IMR-90 (cell line): ENCODE measurements around the gene STIL. TPM values are rescaled to one million over a fixed set of nuclear protein-coding genes. Genes with fewer than 3 reads are reported as not detected.

Experiments
- ATAC-seq: fragments of 200-7000 bp; cut with Tn5 transposase; 2 replicates; pipeline ENCODE4 v1.9.1; 2020; ENCODE audit warnings: low read depth, mild to moderate bottlenecking, moderate library complexity
- BruUV-seq: library from RNA; stranded (reverse); fragments of 400-500 nt; replicated peaks from 2 replicates; lab custom pipeline; 2021; lab: Mats Ljungman, UMichigan
- CTCF ChIA-PET: fragments of 300-600 bp; formaldehyde crosslinking; extraction: SDS; loops from one replicate; lab custom pipeline; 2021; ENCODE audit warnings: antibody characterized with exemption; lab: Yijun Ruan, JAX
- POLR2A ChIA-PET: fragments of 300-600 bp; sonication (Branson Sonifier 250); formaldehyde crosslinking; loops from one replicate; lab custom pipeline; 2022; ENCODE audit warnings: antibody characterized with exemption; ENCODE audit not compliant: unreplicated experiment; lab: Charles Lee
- DNase-seq: peaks from one replicate; pipeline ENCODE4 v3.0.0; 2013
- H2AFZ ChIP-seq: replicated peaks from 2 replicates; pipeline ENCODE3; 2013; ENCODE audit warnings: low read length, mild to moderate bottlenecking; ENCODE audit not compliant: poor library complexity
- H2AK5ac ChIP-seq: 2 replicates; pipeline ENCODE4 v1.6.1; 2013; ENCODE audit warnings: low read depth, low read length, inconsistent platforms
- H2AK9ac ChIP-seq: replicated peaks from 2 replicates; pipeline ENCODE3; 2013; ENCODE audit warnings: mild to moderate bottlenecking, low read depth, low read length, moderate library complexity; ENCODE audit not compliant: poor library complexity
- H2BK120ac ChIP-seq: 2 replicates; pipeline ENCODE4 v1.6.1; 2013; ENCODE audit warnings: low read depth, low read length, inconsistent platforms
- H2BK15ac ChIP-seq: 3 replicates; pipeline ENCODE4 v1.6.1; 2013; ENCODE audit warnings: low read depth, low read length, inconsistent platforms
- H2BK20ac ChIP-seq: 2 replicates; pipeline ENCODE4 v1.6.1; 2013; ENCODE audit warnings: low read depth, mild to moderate bottlenecking, inconsistent platforms, low read length, moderate library complexity
- H2BK5ac ChIP-seq: 2 replicates; pipeline ENCODE4 v1.6.1; 2013; ENCODE audit warnings: mild to moderate bottlenecking, low read depth, low read length, inconsistent platforms; ENCODE audit not compliant: poor library complexity, severe bottlenecking
- H3K14ac ChIP-seq: replicated peaks from 2 replicates; pipeline ENCODE4 v1.6.1; 2013; ENCODE audit warnings: low read depth, low read length, inconsistent platforms
- H3K18ac ChIP-seq: 2 replicates; pipeline ENCODE4 v1.6.1; 2013; ENCODE audit warnings: low read depth, low read length, control low read depth
- H3K23ac ChIP-seq: 2 replicates; pipeline ENCODE4 v1.6.1; 2013; ENCODE audit warnings: low read depth, low read length, inconsistent platforms
- H3K27ac ChIP-seq: 2 replicates; pipeline ENCODE4 v1.5.1; 2013; ENCODE audit warnings: mild to moderate bottlenecking, control low read depth, low read length; ENCODE audit not compliant: insufficient read depth
- H3K27me3 ChIP-seq: 2 replicates; pipeline ENCODE4 v1.6.1; 2013; ENCODE audit warnings: low read length; ENCODE audit not compliant: control insufficient read depth, insufficient read depth
- H3K36me3 ChIP-seq: 2 replicates; pipeline ENCODE4 v1.6.1; 2013; ENCODE audit warnings: low read length, mixed read lengths; ENCODE audit not compliant: control insufficient read depth, insufficient read depth
- H3K4ac ChIP-seq: 2 replicates; pipeline ENCODE4 v1.6.1; 2013; ENCODE audit warnings: low read depth, low read length, inconsistent platforms
- H3K4me1 ChIP-seq: 2 replicates; pipeline ENCODE4 v1.6.1; 2013; ENCODE audit warnings: low read length, mixed read lengths; ENCODE audit not compliant: control insufficient read depth, insufficient read depth
- H3K4me2 ChIP-seq: 2 replicates; pipeline ENCODE4 v1.6.1; 2013; ENCODE audit warnings: low read depth, mild to moderate bottlenecking, control low read depth, low read length, moderate library complexity
- H3K4me3 ChIP-seq: 2 replicates; pipeline ENCODE4 v1.5.1; 2013; ENCODE audit warnings: low read depth, mild to moderate bottlenecking, control low read depth, low read length, moderate library complexity; ENCODE audit not compliant: insufficient read depth
- H3K56ac ChIP-seq: 2 replicates; pipeline ENCODE4 v1.6.1; 2013; ENCODE audit warnings: low read length, inconsistent platforms; ENCODE audit not compliant: insufficient read depth; ENCODE audit errors: extremely low read depth
- H3K79me1 ChIP-seq, 2 experiments: 2 replicates each; pipeline ENCODE4 v1.6.1; 2013; ENCODE audit warnings: low read length in 2 of 2, inconsistent platforms in 1 of 2, low read depth in 1 of 2
- H3K9ac ChIP-seq: 2 replicates; pipeline ENCODE4 v1.6.1; 2013; ENCODE audit warnings: low read depth, low read length, control low read depth
- H3K9me1 ChIP-seq: 2 replicates; pipeline ENCODE4 v1.6.1; 2013; ENCODE audit warnings: low read length, inconsistent platforms; ENCODE audit not compliant: insufficient read depth
- H3K9me3 ChIP-seq: 2 replicates; pipeline ENCODE4 v1.6.1; 2013; ENCODE audit warnings: low read length; ENCODE audit not compliant: control insufficient read depth, insufficient read depth
- H4K20me1 ChIP-seq: 2 replicates; pipeline ENCODE4 v1.6.1; 2013; ENCODE audit warnings: low read length, inconsistent platforms; ENCODE audit not compliant: insufficient read depth
- H4K5ac ChIP-seq: 2 replicates; pipeline ENCODE4 v1.6.1; 2013; ENCODE audit warnings: mild to moderate bottlenecking, low read depth, low read length, control low read depth
- H4K8ac ChIP-seq, 2 experiments: 2 replicates each; pipeline ENCODE4 v1.6.1; 2013; ENCODE audit warnings: low read depth in 2 of 2, low read length in 2 of 2, control low read depth in 1 of 2, inconsistent platforms in 1 of 2
- H4K91ac ChIP-seq: 2 replicates; pipeline ENCODE4 v1.6.1; 2013; ENCODE audit warnings: low read depth, low read length, inconsistent platforms; ENCODE audit not compliant: insufficient read depth
- BHLHE40 ChIP-seq: fragments of 150-350 bp; IDR thresholded peaks from 2 replicates; pipeline ENCODE4 v1.6.1; 2016; ENCODE audit warnings: mild to moderate bottlenecking, low read depth, low read length
- CEBPB ChIP-seq: IDR thresholded peaks from 2 replicates; pipeline ENCODE4 v1.6.1; 2012; ENCODE audit warnings: low read depth, low read length, improper control_type of control experiment
- CTCF ChIP-seq: conservative IDR thresholded peaks from 2 replicates; pipeline ENCODE4 v1.5.1; 2012; ENCODE audit warnings: mild to moderate bottlenecking, low read depth, low read length, improper control_type of control experiment
- ELK1 ChIP-seq: fragments of 150-350 bp; IDR thresholded peaks from 2 replicates; pipeline ENCODE4 v1.6.1; 2016; ENCODE audit warnings: low read depth, mild to moderate bottlenecking, low read length, moderate library complexity, borderline replicate concordance
- FOS ChIP-seq: fragments of 150-350 bp; IDR thresholded peaks from 2 replicates; pipeline ENCODE4 v1.6.1; 2016; ENCODE audit warnings: low read depth, low read length
- MAFK ChIP-seq: IDR thresholded peaks from 2 replicates; pipeline ENCODE4 v1.6.1; 2012; ENCODE audit warnings: low read depth, low read length, improper control_type of control experiment
- MAZ ChIP-seq: IDR thresholded peaks from 2 replicates; pipeline ENCODE4 v1.6.1; 2012; ENCODE audit warnings: low read depth, mild to moderate bottlenecking, low read length, improper control_type of control experiment, moderate library complexity, borderline replicate concordance
- MXI1 ChIP-seq: IDR thresholded peaks from 2 replicates; pipeline ENCODE4 v1.6.1; 2012; ENCODE audit warnings: low read depth, mild to moderate bottlenecking, low read length, moderate library complexity, borderline replicate concordance
- NFE2L2 ChIP-seq: fragments of 150-350 bp; IDR thresholded peaks from 2 replicates; pipeline ENCODE4 v1.6.1; 2016; ENCODE audit warnings: low read depth, mild to moderate bottlenecking, low read length
- RCOR1 ChIP-seq: IDR thresholded peaks from 2 replicates; pipeline ENCODE4 v1.6.1; 2012; ENCODE audit warnings: mild to moderate bottlenecking, low read length, improper control_type of control experiment; ENCODE audit not compliant: insufficient replicate concordance
- RFX5 ChIP-seq: IDR thresholded peaks from 2 replicates; pipeline ENCODE4 v1.8.0; 2012; ENCODE audit warnings: low read depth, mild to moderate bottlenecking, low read length, moderate library complexity
- SMC3 ChIP-seq: fragments of 150-350 bp; IDR thresholded peaks from 2 replicates; pipeline ENCODE4 v1.6.1; 2016; ENCODE audit warnings: low read depth, mild to moderate bottlenecking, antibody characterized with exemption, low read length, moderate library complexity
- USF2 ChIP-seq: fragments of 150-350 bp; IDR thresholded peaks from 2 replicates; pipeline ENCODE4 v1.6.1; 2017; ENCODE audit warnings: mild to moderate bottlenecking, antibody characterized with exemption, low read length, low read depth
- WGBS, 2 experiments: methylation state at CpG; one replicate each; pipeline versions ENCODE4 v1.1.5 to v1.1.7; 2013; ENCODE audit warnings: missing lambda C conversion rate in 2 of 2; ENCODE audit not compliant: insufficient read length in 1 of 2; ENCODE audit errors: extremely low coverage in 2 of 2; 5-methylcytosine and 5-hydroxymethylcytosine counted together
- dilution Hi-C: fragments of 300-500 bp; cut with HindIII; formaldehyde crosslinking; loops from one replicate; pipeline ENCODE4 v1.14.3; 2018; ENCODE audit warnings: low sequenced_read_pairs; ENCODE audit not compliant: unreplicated experiment
- in situ Hi-C: fragments of 300-500 bp; cut with MboI; formaldehyde crosslinking; loops from 3 replicates; pipeline ENCODE4 v1.14.3; 2019; ENCODE audit warnings: low sequenced_read_pairs, inconsistent platforms, mixed read lengths
- intact Hi-C: fragments of 100-400 bp; cut with micrococcal nuclease; formaldehyde crosslinking; loops from 2 replicates; pipeline ENCODE4 v1.10.0; 2022
- polyA plus RNA-seq, 3 experiments: library from polyadenylated mRNA; depleted of rRNA; stranded (reverse); fragments of >200 nt; gene quantifications; 2 replicates each; pipeline ENCODE4 v1.2.3, GENCODE V29; 2012; ENCODE audit warnings: low replicate concordance in 1 of 3
- total RNA-seq: library from RNA; depleted of rRNA; stranded (reverse); fragments of >200 nt; gene quantifications from 2 replicates; pipeline ENCODE4 v1.2.3, GENCODE V29; 2012

STIL gene
- total and polyA plus RNA-seq, 2 of the 4 experiments (the other 2 are of a cell fraction) = 6.8 to 17.2 TPM

GRCh38 chr1:47241114-47242113 is 72.5 kb downstream of the STIL start:
- H3K9me3 ChIP-seq = no peaks in the 10 kb centered on the region
- H3K36me3 ChIP-seq = no peaks in the 10 kb centered on the region
- no peak overlapping the region for H3K56ac ChIP-seq
- no peak overlapping the region for H2BK20ac ChIP-seq
- DNase-seq (no peak), ATAC-seq (no peak)
- in situ Hi-C loops = no loop called here
- no peak overlapping the region for H2BK5ac ChIP-seq
- H4K91ac ChIP-seq = no peak overlapping the region
- no peaks in the 10 kb centered on the region for H3K9me1 ChIP-seq
- H3K27ac ChIP-seq = no peak overlapping the region
- H3K27me3 ChIP-seq = peaks cover 29% of the 10 kb centered on the region
- H3K14ac ChIP-seq = no peak overlapping the region
- H4K5ac ChIP-seq = no peak overlapping the region
- H3K18ac ChIP-seq = no peak overlapping the region
- H3K9ac ChIP-seq = no peak overlapping the region
- H3K23ac ChIP-seq = no peak overlapping the region
- dilution Hi-C loops = no loop called here
- H3K4me1 ChIP-seq = no peaks in the 10 kb centered on the region
- ChIA-PET POLR2A (interaction anchor here (0.5 kb wide), 1 partner anchor 145 kb away, joined by 4 read pairs; no protein-coding TSS in a partner anchor), CTCF (interaction anchor here (1.6 kb wide), 1 partner anchor 62 kb away, joined by 5 read pairs; no protein-coding TSS in a partner anchor)
- WGBS, 2 experiments = no CpG with 5 or more reads among the region's 11 CpGs
- H3K4me3 ChIP-seq = no peak overlapping the region
- H2AFZ ChIP-seq = peak overlapping the region; percentile 67
- no peak overlapping the region for H2BK15ac ChIP-seq
- no peak overlapping the region for H3K4ac ChIP-seq
- H2BK120ac ChIP-seq = no peak overlapping the region
- no peak overlapping the region for H4K8ac ChIP-seq
- H2AK9ac ChIP-seq = peak overlapping the region; percentile 70
- intact Hi-C loops = no loop called here
- H3K79me1 ChIP-seq = no peaks in the 10 kb centered on the region
- no peak overlapping the region for H2AK5ac ChIP-seq
- no TSS peak for BruUV-seq
- no peak overlapping the region for H3K4me2 ChIP-seq
- H4K20me1 ChIP-seq = no peaks in the 10 kb centered on the region
- TF ChIP-seq CEBPB (no peak), NFE2L2 (no peak), MXI1 (no peak), FOS (no peak), SMC3 (no peak), RFX5 (no peak), USF2 (no peak), MAFK (no peak), MAZ (no peak), CTCF (no peak), RCOR1 (no peak), ELK1 (no peak), BHLHE40 (no peak)
